Ishikawa (cell line): ENCODE measurements around the gene ZFR.

ENCODE experiments used
- EP300 ChIP-seq: IDR thresholded peaks from 2 replicates; pipeline ENCODE4 v1.6.1; 2012; ENCODE audit warnings: borderline replicate concordance
- TCF12 ChIP-seq: IDR thresholded peaks from 2 replicates; pipeline ENCODE4 v1.6.1; 2012; ENCODE audit warnings: low read depth
- TF ChIP-seq, protein P1 (sequence below): IDR thresholded peaks from 2 replicates; pipeline ENCODE4 v1.6.1; 2012

GRCh38 chr5:32460702-32461101, 16.2 kb upstream of the ZFR start:
- no peak for TF ChIP-seq TCF12
- no peak for TF ChIP-seq EP300
- TF ChIP-seq, protein P1, sequence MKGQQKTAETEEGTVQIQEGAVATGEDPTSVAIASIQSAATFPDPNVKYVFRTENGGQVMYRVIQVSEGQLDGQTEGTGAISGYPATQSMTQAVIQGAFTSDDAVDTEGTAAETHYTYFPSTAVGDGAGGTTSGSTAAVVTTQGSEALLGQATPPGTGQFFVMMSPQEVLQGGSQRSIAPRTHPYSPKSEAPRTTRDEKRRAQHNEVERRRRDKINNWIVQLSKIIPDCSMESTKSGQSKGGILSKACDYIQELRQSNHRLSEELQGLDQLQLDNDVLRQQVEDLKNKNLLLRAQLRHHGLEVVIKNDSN = no peak
